SK-N-SH treated with all-trans-retinoic acid at 6 μM for 48 hours (cell line): Measurements from ENCODE around the gene NOXO1.

Experiments used
- ATAC-seq: fragments of 200-7000 bp; cut with Tn5 transposase; 3 replicates; pipeline ENCODE4 v1.9.1; 2020; ENCODE audit warnings: mild to moderate bottlenecking, moderate library complexity
- BACH2 ChIP-seq: fragments of 250-450 bp; sonication (Bioruptor Pico); IDR thresholded peaks from 2 replicates; pipeline ENCODE4 v1.9.0; 2021; ENCODE audit warnings: mild to moderate bottlenecking, borderline replicate concordance
- CSDC2 ChIP-seq: fragments of 250-450 bp; sonication (Bioruptor Pico); IDR thresholded peaks from 2 replicates; pipeline ENCODE4 v1.5.0; 2020; ENCODE audit warnings: mild to moderate bottlenecking, moderate library complexity
- CSRNP3 ChIP-seq: fragments of 250-450 bp; sonication (Bioruptor Pico); IDR thresholded peaks from 2 replicates; pipeline ENCODE4 v1.5.1; 2021; ENCODE audit warnings: mild to moderate bottlenecking, moderate library complexity
- ISL1 ChIP-seq: fragments of 250-450 bp; sonication (Bioruptor Pico); IDR thresholded peaks from 2 replicates; pipeline ENCODE4 v2.1.2; 2022; ENCODE audit warnings: mild to moderate bottlenecking, moderate library complexity
- OSR1 ChIP-seq: fragments of 250-450 bp; sonication (Bioruptor Pico); IDR thresholded peaks from 2 replicates; pipeline ENCODE4 v1.8.0; 2022; ENCODE audit warnings: moderate library complexity, mild to moderate bottlenecking, inconsistent platforms
- POU6F1 ChIP-seq: fragments of 250-450 bp; sonication (Bioruptor Pico); IDR thresholded peaks from 2 replicates; pipeline ENCODE4 v1.8.0; 2021; ENCODE audit warnings: low read depth, mild to moderate bottlenecking, moderate library complexity, borderline replicate concordance
- PPARA ChIP-seq: fragments of 250-450 bp; sonication (Bioruptor Pico); IDR thresholded peaks from 2 replicates; pipeline ENCODE4 v1.5.0; 2020; ENCODE audit warnings: mild to moderate bottlenecking, borderline replicate concordance
- RARB ChIP-seq: fragments of 250-450 bp; sonication (Bioruptor Pico); IDR thresholded peaks from 2 replicates; pipeline ENCODE4 v1.8.0; 2021; ENCODE audit warnings: mild to moderate bottlenecking, moderate library complexity
- SNAI2 ChIP-seq: fragments of 250-450 bp; sonication (Bioruptor Pico); IDR thresholded peaks from 2 replicates; pipeline ENCODE4 v1.5.0; 2020; ENCODE audit warnings: mild to moderate bottlenecking, moderate library complexity
- TCF4 ChIP-seq: fragments of 250-450 bp; sonication (Bioruptor Pico); IDR thresholded peaks from 2 replicates; pipeline ENCODE4 v1.8.0; 2021; ENCODE audit warnings: mild to moderate bottlenecking, moderate library complexity, borderline replicate concordance
- TOX ChIP-seq: fragments of 250-450 bp; sonication (Bioruptor Pico); IDR thresholded peaks from 2 replicates; pipeline ENCODE4 v1.8.0; 2021; ENCODE audit warnings: mild to moderate bottlenecking, moderate library complexity, borderline replicate concordance
- TSHZ2 ChIP-seq: fragments of 250-450 bp; sonication (Bioruptor Pico); IDR thresholded peaks from 2 replicates; pipeline ENCODE4 v1.5.0; 2020; ENCODE audit warnings: mild to moderate bottlenecking, moderate library complexity
- ZC3H10 ChIP-seq: fragments of 250-450 bp; sonication (Bioruptor Pico); IDR thresholded peaks from 2 replicates; pipeline ENCODE4 v1.5.1; 2021; ENCODE audit warnings: mild to moderate bottlenecking, moderate library complexity
- ZFP3 ChIP-seq: fragments of 250-450 bp; sonication (Bioruptor Pico); IDR thresholded peaks from 2 replicates; pipeline ENCODE4 v1.5.0; 2020; ENCODE audit warnings: mild to moderate bottlenecking, moderate library complexity
- ZFP30 ChIP-seq: fragments of 450-650 bp; formaldehyde crosslinking; IDR thresholded peaks from 2 replicates; pipeline ENCODE4 v1.5.0; 2022; ENCODE audit warnings: mild to moderate bottlenecking, moderate library complexity
- ZNF8 ChIP-seq: fragments of 450-650 bp; formaldehyde crosslinking; IDR thresholded peaks from 2 replicates; pipeline ENCODE4 v1.5.0; 2020; ENCODE audit warnings: mild to moderate bottlenecking, moderate library complexity
- TF ChIP-seq, protein P1 (sequence below): fragments of 250-450 bp; sonication (Bioruptor Pico); IDR thresholded peaks from 2 replicates; pipeline ENCODE4 v1.5.1; 2020; ENCODE audit warnings: low read depth, mild to moderate bottlenecking, moderate library complexity
- TF ChIP-seq, protein P2 (sequence below): fragments of 250-450 bp; sonication (Bioruptor Pico); IDR thresholded peaks from 2 replicates; pipeline ENCODE4 v1.8.0; 2020; ENCODE audit warnings: mild to moderate bottlenecking, moderate library complexity, borderline replicate concordance

NOXO1 gene, protein sequence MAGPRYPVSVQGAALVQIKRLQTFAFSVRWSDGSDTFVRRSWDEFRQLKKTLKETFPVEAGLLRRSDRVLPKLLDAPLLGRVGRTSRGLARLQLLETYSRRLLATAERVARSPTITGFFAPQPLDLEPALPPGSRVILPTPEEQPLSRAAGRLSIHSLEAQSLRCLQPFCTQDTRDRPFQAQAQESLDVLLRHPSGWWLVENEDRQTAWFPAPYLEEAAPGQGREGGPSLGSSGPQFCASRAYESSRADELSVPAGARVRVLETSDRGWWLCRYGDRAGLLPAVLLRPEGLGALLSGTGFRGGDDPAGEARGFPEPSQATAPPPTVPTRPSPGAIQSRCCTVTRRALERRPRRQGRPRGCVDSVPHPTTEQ

GRCh38 chr16:1981398-1981836 lies at the start of gene NOXO1:
NOXO1 (minus strand) TSS chr16:1981469; CDS start chr16:1981179, 290 bp downstream.
- no peak for ATAC-seq
- no peak for TF ChIP-seq CSDC2
- TF ChIP-seq, protein P1, sequence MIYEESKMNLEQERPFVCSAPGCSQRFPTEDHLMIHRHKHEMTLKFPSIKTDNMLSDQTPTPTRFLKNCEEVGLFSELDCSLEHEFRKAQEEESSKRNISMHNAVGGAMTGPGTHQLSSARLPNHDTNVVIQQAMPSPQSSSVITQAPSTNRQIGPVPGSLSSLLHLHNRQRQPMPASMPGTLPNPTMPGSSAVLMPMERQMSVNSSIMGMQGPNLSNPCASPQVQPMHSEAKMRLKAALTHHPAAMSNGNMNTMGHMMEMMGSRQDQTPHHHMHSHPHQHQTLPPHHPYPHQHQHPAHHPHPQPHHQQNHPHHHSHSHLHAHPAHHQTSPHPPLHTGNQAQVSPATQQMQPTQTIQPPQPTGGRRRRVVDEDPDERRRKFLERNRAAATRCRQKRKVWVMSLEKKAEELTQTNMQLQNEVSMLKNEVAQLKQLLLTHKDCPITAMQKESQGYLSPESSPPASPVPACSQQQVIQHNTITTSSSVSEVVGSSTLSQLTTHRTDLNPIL (CRISPR knock-in tag) = no peak
- no peak for TF ChIP-seq TOX (CRISPR knock-in tag)
- no peak for TF ChIP-seq ZNF8
- TF ChIP-seq PPARA (CRISPR knock-in tag) = no peak
- no peak for TF ChIP-seq RARB
- TF ChIP-seq TSHZ2 (CRISPR knock-in tag) = no peak

GRCh38 chr16:2030036-2030435 lies 48.8 kb upstream of the NOXO1 start:
- no peak for ATAC-seq
- TF ChIP-seq, protein P2, sequence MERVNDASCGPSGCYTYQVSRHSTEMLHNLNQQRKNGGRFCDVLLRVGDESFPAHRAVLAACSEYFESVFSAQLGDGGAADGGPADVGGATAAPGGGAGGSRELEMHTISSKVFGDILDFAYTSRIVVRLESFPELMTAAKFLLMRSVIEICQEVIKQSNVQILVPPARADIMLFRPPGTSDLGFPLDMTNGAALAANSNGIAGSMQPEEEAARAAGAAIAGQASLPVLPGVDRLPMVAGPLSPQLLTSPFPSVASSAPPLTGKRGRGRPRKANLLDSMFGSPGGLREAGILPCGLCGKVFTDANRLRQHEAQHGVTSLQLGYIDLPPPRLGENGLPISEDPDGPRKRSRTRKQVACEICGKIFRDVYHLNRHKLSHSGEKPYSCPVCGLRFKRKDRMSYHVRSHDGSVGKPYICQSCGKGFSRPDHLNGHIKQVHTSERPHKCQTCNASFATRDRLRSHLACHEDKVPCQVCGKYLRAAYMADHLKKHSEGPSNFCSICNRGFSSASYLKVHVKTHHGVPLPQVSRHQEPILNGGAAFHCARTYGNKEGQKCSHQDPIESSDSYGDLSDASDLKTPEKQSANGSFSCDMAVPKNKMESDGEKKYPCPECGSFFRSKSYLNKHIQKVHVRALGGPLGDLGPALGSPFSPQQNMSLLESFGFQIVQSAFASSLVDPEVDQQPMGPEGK (CRISPR knock-in tag) = no peak
- TF ChIP-seq OSR1 (CRISPR knock-in tag) = no peak
- no peak for TF ChIP-seq ISL1 (CRISPR knock-in tag)
- no peak for TF ChIP-seq TCF4 (CRISPR knock-in tag)
- TF ChIP-seq, all 23 proteins: peak for 0

DNA sequence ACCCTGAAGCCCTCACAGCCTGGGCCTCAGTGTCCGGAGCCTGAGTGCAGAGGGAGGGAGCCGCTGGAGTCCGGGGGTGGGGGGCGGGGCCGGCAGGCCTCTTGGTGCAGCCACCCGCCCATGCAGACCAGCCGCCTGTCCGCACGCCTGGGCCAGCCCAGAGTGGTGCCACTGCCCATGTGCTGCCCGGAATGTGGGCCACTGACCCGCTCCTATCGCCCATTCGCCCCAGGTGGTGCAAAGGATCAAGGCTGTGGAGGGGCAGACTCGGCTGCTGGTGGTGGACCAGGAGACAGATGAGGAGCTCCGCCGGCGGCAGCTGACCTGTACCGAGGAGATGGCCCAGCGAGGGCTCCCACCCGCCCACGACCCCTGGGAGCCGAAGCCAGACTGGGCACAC lies 48.1 kb upstream of the NOXO1 start:
- no peak for ATAC-seq
- TF ChIP-seq PPARA (CRISPR knock-in tag) (no peak), TOX (CRISPR knock-in tag) (no peak), BACH2 (CRISPR knock-in tag) (no peak), CSRNP3 (no peak), TSHZ2 (CRISPR knock-in tag) (no peak), ZFP30 (CRISPR knock-in tag) (no peak), OSR1 (CRISPR knock-in tag) (no peak), POU6F1 (no peak), ZC3H10 (no peak), ZFP3 (no peak), SNAI2 (no peak)
- TF ChIP-seq, protein P2 (CRISPR knock-in tag) = no peak
